Peyer's patch (tissue), 4 donors: ENCODE measurements around the gene RNF169.

Experiments used
- POLR2A ChIP-seq, 2 donors: fragments of 450-650 bp; IDR thresholded peaks; one replicate each; pipeline ENCODE4 v1.5.1; 2017; ENCODE audit warnings: antibody characterized with exemption in 2 of 2, mild to moderate bottlenecking in 2 of 2, moderate library complexity in 2 of 2
- TF ChIP-seq, protein P1 (sequence below), 6 experiments: fragments of 450-650 bp in 4 of 6; fragments of 200-600 bp in 2 of 6; sonication (generic) in 1 of 6; IDR thresholded peaks; one replicate each; pipeline ENCODE4 v1.5.1; 2017 to 2019; ENCODE audit warnings: antibody characterized with exemption in 6 of 6, mild to moderate bottlenecking in 3 of 6, moderate library complexity in 1 of 6

DNA sequence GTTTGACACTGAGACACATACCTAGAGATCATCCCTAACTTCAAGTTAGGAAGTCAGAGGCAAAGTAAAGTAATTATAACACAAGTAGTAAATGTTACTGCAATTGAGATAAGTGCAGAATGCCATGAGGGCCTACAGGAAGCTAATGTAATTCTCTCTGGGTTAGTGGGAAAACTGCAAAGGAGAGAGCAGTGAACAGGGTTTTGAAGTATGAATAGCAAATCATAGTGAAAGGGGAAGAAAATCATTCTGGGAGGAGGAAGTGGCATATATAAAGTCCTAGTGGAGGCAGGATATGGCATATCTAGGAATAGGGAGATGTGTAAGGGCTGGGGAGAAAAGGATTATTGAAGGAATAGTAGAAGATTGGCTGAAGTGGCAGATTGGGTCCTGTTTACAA is 27.9 kb downstream of the RNF169 start:
- TF ChIP-seq, protein P1, sequence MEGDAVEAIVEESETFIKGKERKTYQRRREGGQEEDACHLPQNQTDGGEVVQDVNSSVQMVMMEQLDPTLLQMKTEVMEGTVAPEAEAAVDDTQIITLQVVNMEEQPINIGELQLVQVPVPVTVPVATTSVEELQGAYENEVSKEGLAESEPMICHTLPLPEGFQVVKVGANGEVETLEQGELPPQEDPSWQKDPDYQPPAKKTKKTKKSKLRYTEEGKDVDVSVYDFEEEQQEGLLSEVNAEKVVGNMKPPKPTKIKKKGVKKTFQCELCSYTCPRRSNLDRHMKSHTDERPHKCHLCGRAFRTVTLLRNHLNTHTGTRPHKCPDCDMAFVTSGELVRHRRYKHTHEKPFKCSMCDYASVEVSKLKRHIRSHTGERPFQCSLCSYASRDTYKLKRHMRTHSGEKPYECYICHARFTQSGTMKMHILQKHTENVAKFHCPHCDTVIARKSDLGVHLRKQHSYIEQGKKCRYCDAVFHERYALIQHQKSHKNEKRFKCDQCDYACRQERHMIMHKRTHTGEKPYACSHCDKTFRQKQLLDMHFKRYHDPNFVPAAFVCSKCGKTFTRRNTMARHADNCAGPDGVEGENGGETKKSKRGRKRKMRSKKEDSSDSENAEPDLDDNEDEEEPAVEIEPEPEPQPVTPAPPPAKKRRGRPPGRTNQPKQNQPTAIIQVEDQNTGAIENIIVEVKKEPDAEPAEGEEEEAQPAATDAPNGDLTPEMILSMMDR (IDR thresholded peaks at IDR 0.05), result no peak
- no peak for TF ChIP-seq POLR2A (IDR thresholded peaks at IDR 0.05)
